Esophagus squamous epithelium (tissue), 5 donors: Measurements from ENCODE around the gene ASS1. TPM values are rescaled to one million over a fixed set of nuclear protein-coding genes. Genes with fewer than 3 reads are reported as not detected.
A peak's percentile ranks its signal among the peaks of the same experiment; 100 is the strongest.

Experiments
- DNase-seq: peaks from one replicate; lab custom pipeline; 2025; lab: John Stamatoyannopoulos, UW
- H3K27ac ChIP-seq, 4 donors: fragments of 200-600 bp; sonication (generic); one replicate each; pipeline ENCODE4 v1.5.1; 2016 to 2019; ENCODE audit warnings: mild to moderate bottlenecking in 1 of 4
- H3K27me3 ChIP-seq, 4 donors: fragments of 200-600 bp; sonication (generic); 1 replicate in 3 of 4; 2 replicates in 1 of 4; pipeline versions ENCODE4 v1.5.1 to v1.6.0; 2017 to 2021; ENCODE audit warnings: antibody characterized with exemption in 1 of 4
- H3K36me3 ChIP-seq, 3 donors: fragments of 200-600 bp; sonication (generic); one replicate each; pipeline ENCODE4 v1.5.1; 2016 to 2019
- H3K4me1 ChIP-seq, 3 donors: fragments of 200-600 bp; sonication (generic); one replicate each; pipeline ENCODE4 v1.5.1; 2017 to 2019
- H3K4me3 ChIP-seq, 4 donors: fragments of 200-600 bp; sonication (generic); 1 replicate in 3 of 4; 2 replicates in 1 of 4; pipeline ENCODE4 v1.5.1; 2016 to 2019; ENCODE audit warnings: mild to moderate bottlenecking in 2 of 4, moderate library complexity in 1 of 4
- H3K9me3 ChIP-seq, 3 donors: fragments of 200-600 bp; sonication (generic); one replicate each; pipeline ENCODE4 v1.5.1; 2016 to 2019
- POLR2A ChIP-seq, 4 donors: fragments of 450-650 bp; IDR thresholded peaks; one replicate each; pipeline ENCODE4 v1.6.1; 2017; ENCODE audit warnings: antibody characterized with exemption in 4 of 4, mild to moderate bottlenecking in 4 of 4, moderate library complexity in 3 of 4
- WGBS, 2 donors: methylation state at CpG; one replicate each; pipeline ENCODE4 v1.1.5; 2018; 5-methylcytosine and 5-hydroxymethylcytosine counted together
- intact Hi-C: fragments of 100-400 bp; cut with DNase I; formaldehyde crosslinking; loops from one replicate; pipeline ENCODE4 v1.15.0; 2022
- total RNA-seq, 4 donors: library from RNA; depleted of rRNA; stranded (reverse); fragments of >200 nt; gene quantifications; one replicate each; pipeline ENCODE4 v1.1.0, GENCODE V29; 2016
- TF ChIP-seq, protein P1 (sequence below), 6 experiments: fragments of 450-650 bp in 4 of 6; fragments of 200-600 bp in 2 of 6; sonication (generic) in 2 of 6; IDR thresholded peaks; one replicate each; pipeline ENCODE4 v1.5.1; 2016 to 2019; ENCODE audit warnings: antibody characterized with exemption in 6 of 6, mild to moderate bottlenecking in 4 of 6, moderate library complexity in 4 of 6
- donor health status: DM: yes; HTN: yes; CAD: no.

Gene ASS1
- total RNA-seq, 4 donors from 2014 or later = 33.5 to 203 (median 85.2) TPM

DNA sequence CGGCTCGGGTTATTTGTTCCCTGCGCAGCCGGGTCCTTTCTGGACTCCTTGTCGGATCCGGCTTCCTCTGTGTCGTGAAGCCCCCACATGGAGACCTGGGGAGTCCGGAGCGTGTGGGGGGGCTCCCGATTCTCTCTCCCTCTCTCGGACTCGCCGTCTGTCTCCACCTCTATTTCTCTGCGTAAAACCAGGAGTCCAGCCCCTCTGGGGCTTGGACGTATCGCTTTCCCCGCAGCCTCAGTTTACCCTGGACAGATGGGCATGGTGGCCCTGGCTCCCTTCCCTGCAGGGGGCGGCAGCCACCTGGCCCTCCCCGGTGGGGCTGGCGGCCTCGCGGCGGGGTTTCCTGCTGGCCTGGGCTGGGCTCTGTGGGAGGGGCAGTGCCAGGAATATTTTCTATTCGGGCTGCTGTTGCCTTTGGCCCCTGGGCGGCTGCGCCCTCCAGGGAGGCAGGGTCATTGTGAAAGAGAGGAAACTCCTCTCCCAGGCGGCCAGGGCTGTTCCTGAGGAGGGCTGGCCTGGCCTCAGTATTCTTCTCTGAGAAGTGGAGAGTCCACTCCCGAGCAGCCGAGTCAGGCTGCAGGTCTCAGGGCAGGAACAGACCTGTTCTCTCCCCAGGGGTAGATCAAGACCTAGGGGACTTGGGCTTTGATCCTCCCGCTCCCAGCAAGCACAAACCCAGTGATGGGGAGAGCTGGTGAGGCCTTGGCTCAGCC lies 665 bp downstream of the ASS1 start:
- WGBS, 2 donors = 7 to 23% methylated on average over 10 to 16 of the region's 30 CpGs
- H3K4me3 ChIP-seq = peak overlapping the region; percentile 46 to 79 (median 58)
- peak overlapping the region; percentile 79 to 86 (median 83) for H3K27ac ChIP-seq
- intact Hi-C loops = no loop called here
- H3K27me3 ChIP-seq = peaks cover 0 to 44% (median 1%) of the 10 kb centered on the region in 4 donors
- H3K4me1 ChIP-seq = peaks cover 36 to 60% (median 40%) of the 10 kb centered on the region in 3 donors
- TF ChIP-seq, protein P1, sequence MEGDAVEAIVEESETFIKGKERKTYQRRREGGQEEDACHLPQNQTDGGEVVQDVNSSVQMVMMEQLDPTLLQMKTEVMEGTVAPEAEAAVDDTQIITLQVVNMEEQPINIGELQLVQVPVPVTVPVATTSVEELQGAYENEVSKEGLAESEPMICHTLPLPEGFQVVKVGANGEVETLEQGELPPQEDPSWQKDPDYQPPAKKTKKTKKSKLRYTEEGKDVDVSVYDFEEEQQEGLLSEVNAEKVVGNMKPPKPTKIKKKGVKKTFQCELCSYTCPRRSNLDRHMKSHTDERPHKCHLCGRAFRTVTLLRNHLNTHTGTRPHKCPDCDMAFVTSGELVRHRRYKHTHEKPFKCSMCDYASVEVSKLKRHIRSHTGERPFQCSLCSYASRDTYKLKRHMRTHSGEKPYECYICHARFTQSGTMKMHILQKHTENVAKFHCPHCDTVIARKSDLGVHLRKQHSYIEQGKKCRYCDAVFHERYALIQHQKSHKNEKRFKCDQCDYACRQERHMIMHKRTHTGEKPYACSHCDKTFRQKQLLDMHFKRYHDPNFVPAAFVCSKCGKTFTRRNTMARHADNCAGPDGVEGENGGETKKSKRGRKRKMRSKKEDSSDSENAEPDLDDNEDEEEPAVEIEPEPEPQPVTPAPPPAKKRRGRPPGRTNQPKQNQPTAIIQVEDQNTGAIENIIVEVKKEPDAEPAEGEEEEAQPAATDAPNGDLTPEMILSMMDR (IDR thresholded peaks at IDR 0.05) = no peak
- no peak for TF ChIP-seq POLR2A (IDR thresholded peaks at IDR 0.05)
- H3K9me3 ChIP-seq = peaks cover 0 to 19% (median 4%) of the 10 kb centered on the region in 3 donors
- DNase-seq = no peak
- H3K36me3 ChIP-seq = no peaks in the 10 kb centered on the region

DNA sequence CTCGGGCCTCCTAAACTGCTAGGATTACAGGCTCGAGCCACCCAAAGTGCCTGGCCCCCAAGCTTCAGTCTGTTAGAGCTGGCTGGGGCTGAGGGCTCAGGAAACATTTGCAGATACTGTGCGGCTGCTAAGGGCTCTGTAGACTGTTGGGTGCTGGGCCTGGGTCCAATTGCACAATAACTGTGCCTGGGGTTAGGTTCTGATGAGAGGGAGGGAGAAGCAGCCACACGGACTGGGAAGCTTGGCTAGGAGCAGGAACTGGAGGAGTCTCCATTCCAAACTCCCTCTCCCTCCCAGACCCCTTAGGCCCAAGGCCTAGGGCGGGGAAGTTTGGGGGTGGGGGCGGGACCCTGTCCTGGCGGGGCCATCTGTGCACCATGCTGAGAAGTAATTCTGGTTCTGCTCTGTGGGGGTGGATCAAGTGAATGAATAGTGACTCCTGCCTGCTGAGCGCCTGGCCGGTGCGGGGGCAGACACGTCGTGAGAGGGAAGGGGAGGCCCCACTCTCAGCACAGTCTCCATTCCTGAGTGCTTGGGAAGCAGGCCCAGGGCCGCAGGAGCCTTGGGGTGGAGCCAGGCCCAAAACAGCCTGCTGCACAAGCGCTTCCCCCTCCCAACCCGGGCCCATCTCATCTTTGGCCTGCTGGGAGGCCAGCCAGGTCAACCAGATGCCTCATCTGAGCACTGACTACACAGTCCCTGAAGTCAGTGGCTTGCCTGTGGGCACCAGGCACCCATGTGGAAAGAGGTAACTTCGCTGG lies 1.5 kb downstream of the ASS1 start:
- no peak for DNase-seq
- Histone ChIP-seq H3K27ac (peak overlapping the region; percentile 79 to 86 (median 83)), H3K27me3 (peaks cover 0 to 47% (median 1%) of the 10 kb centered on the region in 4 donors), H3K36me3 (no peaks in the 10 kb centered on the region), H3K4me3 (peak overlapping the region; percentile 46 to 79 (median 58)), H3K9me3 (peaks cover 0 to 10% (median 0%) of the 10 kb centered on the region in 3 donors), H3K4me1 (peaks cover 40 to 68% (median 47%) of the 10 kb centered on the region in 3 donors)
- 27 to 46% methylated on average over 2 to 6 of the region's 16 CpGs for WGBS, 2 donors
- TF ChIP-seq, protein P1 (IDR thresholded peaks at IDR 0.05) = no peak
- TF ChIP-seq POLR2A (IDR thresholded peaks at IDR 0.05) = no peak
- intact Hi-C loops = no loop called here

DNA sequence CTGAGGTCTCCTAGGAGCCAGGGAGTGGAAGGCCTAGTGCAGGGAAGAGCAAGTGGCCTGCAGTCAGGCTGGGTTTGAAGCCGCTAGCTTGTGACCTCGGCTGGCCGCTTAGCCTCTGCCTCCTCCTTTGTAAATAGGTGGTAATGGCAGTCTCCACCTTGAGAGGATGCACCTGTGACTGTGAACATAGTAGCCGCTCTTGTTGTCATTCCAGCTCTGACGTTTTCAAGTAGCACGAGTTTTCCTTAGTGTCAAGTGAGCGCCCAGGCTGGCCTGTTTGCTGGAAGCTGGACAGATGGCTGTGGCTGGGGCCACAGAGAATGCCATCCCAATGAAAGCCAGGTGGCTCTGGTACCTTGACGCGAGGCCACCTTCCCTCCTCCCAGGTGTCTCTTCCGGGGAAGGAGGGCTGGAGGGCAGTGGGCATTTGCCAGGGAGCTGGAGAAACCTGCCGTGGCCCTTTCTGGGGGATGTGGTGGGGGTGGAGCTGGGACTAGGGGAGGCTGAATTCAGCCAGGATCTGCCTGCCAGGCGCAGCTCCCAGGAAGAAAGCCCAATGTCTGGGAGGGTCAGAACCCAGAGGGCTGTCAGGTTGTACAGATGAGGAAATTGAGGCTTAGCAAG lies 2.5 kb downstream of the ASS1 start:
- Histone ChIP-seq H3K27me3 (peaks cover 0 to 47% (median 1%) of the 10 kb centered on the region in 4 donors), H3K9me3 (no peaks in the 10 kb centered on the region), H3K4me1 (peaks cover 49 to 78% (median 56%) of the 10 kb centered on the region in 3 donors), H3K27ac (peak overlapping the region; percentile 79 to 86 (median 83)), H3K4me3 (peak overlapping the region in 1 of 4 donors; percentile 79), H3K36me3 (no peaks in the 10 kb centered on the region)
- no peak for DNase-seq
- WGBS, 2 donors = 56 to 80% methylated on average over 7 to 9 of the region's 12 CpGs
- no peak for TF ChIP-seq POLR2A (IDR thresholded peaks at IDR 0.05)
- TF ChIP-seq, protein P1 (IDR thresholded peaks at IDR 0.05) = no peak
- intact Hi-C loops = no loop called here

DNA sequence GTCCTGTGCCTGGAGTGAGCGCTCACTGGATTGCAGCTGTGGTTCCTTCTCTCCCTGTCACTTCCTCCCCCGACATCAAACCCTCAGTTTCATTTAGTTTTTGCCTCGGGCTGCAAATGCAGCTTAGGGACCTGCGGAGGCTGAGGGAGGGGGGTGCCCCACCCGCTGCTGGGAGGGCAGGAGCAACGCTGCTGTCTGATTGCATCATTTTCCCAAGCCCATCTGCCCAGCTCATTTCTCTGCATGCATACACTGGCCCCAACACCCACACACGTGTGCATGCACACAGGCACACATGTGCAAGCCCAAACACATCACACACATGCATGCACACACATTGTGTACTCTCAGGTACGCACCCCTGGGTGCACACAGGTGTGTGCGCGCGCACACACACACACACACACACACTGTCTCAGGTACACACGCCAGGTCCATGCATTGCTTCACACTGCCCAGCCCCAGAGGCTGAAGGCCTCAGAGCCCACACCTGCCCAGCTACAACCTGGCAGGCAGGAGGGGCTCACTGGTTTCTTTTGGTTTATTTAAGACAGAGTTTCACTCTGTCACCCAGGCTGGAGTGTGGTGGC lies 3.4 kb downstream of the ASS1 start:
- H3K27ac ChIP-seq = no peak overlapping the region
- no peaks in the 10 kb centered on the region for H3K9me3 ChIP-seq
- H3K36me3 ChIP-seq = no peaks in the 10 kb centered on the region
- peaks cover 49 to 81% (median 56%) of the 10 kb centered on the region in 3 donors for H3K4me1 ChIP-seq
- 28 to 52% methylated on average over 8 to 9 of the region's 12 CpGs for WGBS, 2 donors
- no peak overlapping the region for H3K4me3 ChIP-seq
- TF ChIP-seq, protein P1 (IDR thresholded peaks at IDR 0.05) = no peak
- TF ChIP-seq POLR2A (IDR thresholded peaks at IDR 0.05) = no peak
- no peak for DNase-seq
- intact Hi-C loops = no loop called here
- peaks cover 0 to 47% (median 1%) of the 10 kb centered on the region in 4 donors for H3K27me3 ChIP-seq
